ENCODE data around the gene ANKS6. TPM values are rescaled to one million over a fixed set of nuclear protein-coding genes. Genes with fewer than 3 reads are reported as not detected.

Gene ANKS6
- total and polyA plus RNA-seq, 2 of the 4 experiments (the other 2 are of a cell fraction): 9.0 to 23.6 TPM

- no peak for TF ChIP-seq NFE2L2 (IDR thresholded peaks at IDR 0.05; ENCODE audit: low read depth, low read length)
- no peak for TF ChIP-seq POLR2A (IDR thresholded peaks at IDR 0.05; ENCODE audit: low read depth, low read length)
- TF ChIP-seq RCOR1 (IDR thresholded peaks at IDR 0.05; ENCODE audit: insufficient replicate concordance, low read length): no peak
- no peak for TF ChIP-seq MXI1 (IDR thresholded peaks at IDR 0.05; ENCODE audit: borderline replicate concordance, low read depth, low read length)
Measured at GRCh38 chr9:98708933-98709911, 87.1 kb downstream of the ANKS6 start, which contains the start of gene GABBR2 (continued).

Measured in IMR-90 (cell line).